Skeletal muscle tissue (tissue), 4 donors: ENCODE results near the gene GFOD1. TPM values are rescaled to one million over a fixed set of nuclear protein-coding genes. Genes with fewer than 3 reads are reported as not detected.

Source experiments
- H3K27ac ChIP-seq: one replicate; pipeline ENCODE4 v1.7.0; 2013; ENCODE audit warnings: mild to moderate bottlenecking, low read depth, low read length, inconsistent platforms
- H3K27me3 ChIP-seq, 3 donors: one replicate each; pipeline ENCODE4 v1.7.0; 2013; ENCODE audit warnings: low read length in 3 of 3; ENCODE audit not compliant: control insufficient read depth in 3 of 3, insufficient read depth in 3 of 3
- H3K36me3 ChIP-seq, 3 donors: one replicate each; pipeline ENCODE4 v1.7.0; 2013; ENCODE audit warnings: low read length in 3 of 3; ENCODE audit not compliant: control insufficient read depth in 3 of 3, insufficient read depth in 3 of 3
- H3K4me1 ChIP-seq, 3 donors: one replicate each; pipeline ENCODE4 v1.7.0; 2013; ENCODE audit warnings: low read length in 3 of 3, mild to moderate bottlenecking in 3 of 3; ENCODE audit not compliant: control insufficient read depth in 3 of 3, insufficient read depth in 3 of 3
- H3K4me3 ChIP-seq, 3 donors: one replicate each; pipeline ENCODE4 v1.7.0; 2013; ENCODE audit warnings: low read length in 3 of 3
- H3K9ac ChIP-seq, 3 donors: one replicate each; pipeline ENCODE4 v1.7.0; 2013; ENCODE audit warnings: low read length in 3 of 3, mild to moderate bottlenecking in 3 of 3, moderate library complexity in 2 of 3, low read depth in 1 of 3
- H3K9me3 ChIP-seq, 3 donors: one replicate each; pipeline ENCODE4 v1.7.0; 2013; ENCODE audit warnings: low read length in 3 of 3; ENCODE audit not compliant: control insufficient read depth in 3 of 3
- total RNA-seq: library from RNA; depleted of rRNA; stranded (reverse); fragments of >200 nt; gene quantifications from one replicate; pipeline ENCODE4 v1.2.3, GENCODE V29; 2014
- donor health status: Osteomylitis.

GFOD1 gene
- total RNA-seq, 1 donor from 2014 or later = 6.3 TPM

DNA sequence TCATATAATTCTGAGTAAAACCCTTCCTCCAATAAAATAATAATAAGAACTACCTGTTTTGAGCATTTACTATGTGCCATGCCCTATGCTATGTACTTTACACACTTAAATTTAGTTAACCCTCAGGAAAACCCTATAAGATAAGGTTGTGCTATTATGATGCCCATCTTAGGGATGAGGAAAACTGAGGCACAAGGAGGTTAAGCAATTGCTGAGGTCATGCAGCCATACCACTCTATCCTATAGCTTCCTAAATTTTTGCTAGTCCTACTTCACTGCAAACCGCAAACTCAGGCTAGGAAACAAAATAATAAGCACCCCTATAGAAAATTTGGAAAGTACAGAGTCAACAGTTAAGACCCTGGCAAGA lies 38.9 kb upstream of the GFOD1 start:
- Histone ChIP-seq H3K36me3 (no peaks in the 10 kb centered on the region), H3K27ac (peak overlapping the region; percentile 89), H3K4me1 (peaks cover 16 to 46% (median 30%) of the 10 kb centered on the region in 3 donors), H3K9me3 (no peaks in the 10 kb centered on the region), H3K9ac (peak overlapping the region in 1 of 3 donors; percentile 66), H3K4me3 (peak overlapping the region in 1 of 3 donors; percentile 4), H3K27me3 (no peaks in the 10 kb centered on the region)

- Histone ChIP-seq H3K9ac (peak overlapping the region in 2 of 3 donors; percentile 71 to 74), H3K27ac (peak overlapping the region; percentile 89)
Observed at GRCh38 chr6:13524801-13525508, 37.6 kb upstream of the GFOD1 start.

GRCh38 chr6:13523826-13524622 lies 36.6 kb upstream of the GFOD1 start:
- H3K9ac ChIP-seq = peak overlapping the region; percentile 63 to 74 (median 71)
- no peaks in the 10 kb centered on the region for H3K9me3 ChIP-seq
- peak overlapping the region; percentile 89 for H3K27ac ChIP-seq
- H3K4me1 ChIP-seq = peaks cover 16 to 46% (median 30%) of the 10 kb centered on the region in 3 donors
- peak overlapping the region in 2 of 3 donors; percentile 29 to 44 for H3K4me3 ChIP-seq
- no peaks in the 10 kb centered on the region for H3K36me3 ChIP-seq
- no peaks in the 10 kb centered on the region for H3K27me3 ChIP-seq

More at GRCh38 chr6:13524801-13525508, 37.6 kb upstream of the GFOD1 start:
- no peaks in the 10 kb centered on the region for H3K36me3 ChIP-seq
- peaks cover 16 to 46% (median 30%) of the 10 kb centered on the region in 3 donors for H3K4me1 ChIP-seq
- H3K27me3 ChIP-seq = no peaks in the 10 kb centered on the region
- no peaks in the 10 kb centered on the region for H3K9me3 ChIP-seq
- H3K4me3 ChIP-seq = no peak overlapping the region

DNA sequence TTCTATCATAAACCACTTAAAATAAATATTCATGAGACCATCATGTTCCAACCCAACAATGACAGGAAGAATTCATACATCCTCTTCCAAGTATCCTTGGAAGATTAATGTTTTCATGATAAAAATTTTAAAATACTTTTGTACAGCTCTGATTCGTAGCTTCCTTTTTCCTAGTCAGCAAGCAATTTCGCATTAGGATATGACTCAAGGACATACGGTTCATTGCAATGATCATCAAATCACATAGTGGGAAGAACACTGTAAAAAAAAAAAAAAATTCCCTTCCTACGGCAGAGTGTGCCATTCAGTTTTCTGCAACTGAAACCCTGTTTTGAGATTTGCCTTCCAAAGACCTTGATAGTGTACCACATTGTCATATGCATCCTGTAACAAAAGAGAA lies 35.3 kb upstream of the GFOD1 start:
- Histone ChIP-seq H3K9ac (no peak overlapping the region), H3K4me3 (no peak overlapping the region), H3K36me3 (no peaks in the 10 kb centered on the region), H3K27ac (no peak overlapping the region), H3K27me3 (no peaks in the 10 kb centered on the region), H3K9me3 (no peaks in the 10 kb centered on the region), H3K4me1 (peaks cover 16 to 43% (median 30%) of the 10 kb centered on the region in 3 donors)

- Histone ChIP-seq H3K4me1 (peaks cover 7 to 17% (median 13%) of the 10 kb centered on the region in 3 donors), H3K9ac (no peak overlapping the region), H3K27ac (no peak overlapping the region), H3K4me3 (no peak overlapping the region), H3K9me3 (no peaks in the 10 kb centered on the region), H3K27me3 (no peaks in the 10 kb centered on the region), H3K36me3 (no peaks in the 10 kb centered on the region)
Observed at GRCh38 chr6:13519839-13520238, 32.4 kb upstream of the GFOD1 start.

DNA sequence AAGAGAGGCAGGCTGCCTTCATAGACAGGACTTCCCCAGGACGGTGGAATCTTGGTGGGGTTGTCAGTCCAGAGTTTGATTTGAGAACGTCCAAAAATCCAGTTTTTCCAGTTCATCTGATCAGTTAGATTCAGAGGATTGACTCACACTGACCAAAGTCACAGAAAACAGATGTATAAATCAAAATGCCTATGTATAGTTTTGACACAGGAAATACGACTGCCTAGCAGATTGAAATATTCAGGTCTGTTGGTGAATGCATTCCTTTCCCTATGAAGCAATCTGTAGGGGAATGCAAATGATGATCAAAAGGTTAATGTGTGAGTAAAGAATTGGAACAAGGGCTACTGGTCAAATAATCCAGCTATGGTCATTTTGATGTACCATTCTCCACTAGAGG lies 29.7 kb upstream of the GFOD1 start:
- Histone ChIP-seq H3K4me3 (no peak overlapping the region), H3K27me3 (no peaks in the 10 kb centered on the region), H3K4me1 (no peaks in the 10 kb centered on the region), H3K36me3 (no peaks in the 10 kb centered on the region), H3K27ac (no peak overlapping the region), H3K9me3 (no peaks in the 10 kb centered on the region), H3K9ac (no peak overlapping the region)

- Histone ChIP-seq H3K36me3 (no peaks in the 10 kb centered on the region), H3K27me3 (no peaks in the 10 kb centered on the region), H3K4me1 (peaks cover 0 to 3% (median 0%) of the 10 kb centered on the region in 3 donors), H3K9ac (no peak overlapping the region), H3K27ac (no peak overlapping the region), H3K9me3 (no peaks in the 10 kb centered on the region), H3K4me3 (no peak overlapping the region)
Observed at GRCh38 chr6:13515912-13516311, 28.5 kb upstream of the GFOD1 start.

DNA sequence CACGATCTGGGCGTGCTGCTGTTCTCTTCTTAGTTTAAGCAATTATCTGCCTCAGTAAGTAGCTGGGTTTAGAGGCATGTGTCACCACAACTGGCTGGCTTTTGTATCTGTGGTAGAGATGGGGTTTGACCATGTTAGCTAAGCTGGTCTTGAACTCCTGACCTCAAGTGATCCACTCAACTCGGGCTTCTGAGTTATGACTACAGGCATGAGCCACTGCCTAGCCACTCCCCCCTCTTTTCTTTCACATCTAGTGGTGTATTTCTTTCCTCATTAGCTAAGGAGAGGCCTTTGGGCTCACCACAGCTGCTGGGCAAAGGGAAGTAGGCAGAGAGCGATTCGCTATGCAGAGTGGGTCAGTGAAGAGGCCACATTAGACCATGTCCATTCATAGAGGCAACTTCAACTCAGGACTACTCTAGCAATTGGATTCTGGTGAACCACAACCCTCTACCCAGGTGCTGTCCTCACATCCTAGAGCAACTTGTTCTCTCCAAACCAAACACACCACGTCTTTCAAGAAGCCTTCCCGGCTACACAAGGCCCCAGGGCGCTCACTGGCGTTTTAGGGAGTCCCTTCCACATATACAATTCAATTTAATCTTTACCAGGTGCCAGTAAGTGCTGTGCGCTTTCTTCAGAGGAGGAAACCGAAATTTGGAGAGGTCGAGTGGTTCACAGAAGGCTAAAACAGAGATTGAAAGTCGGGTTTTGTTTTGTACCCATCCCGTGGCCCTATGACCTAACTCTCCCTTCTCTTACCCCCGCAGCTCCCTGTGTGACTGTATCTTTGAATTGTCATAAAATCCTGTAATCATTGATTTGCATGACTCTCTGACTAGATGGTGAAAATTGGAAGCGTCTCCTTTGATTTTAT lies 26.5 kb upstream of the GFOD1 start:
- Histone ChIP-seq H3K27ac (no peak overlapping the region), H3K9ac (no peak overlapping the region), H3K27me3 (no peaks in the 10 kb centered on the region), H3K9me3 (no peaks in the 10 kb centered on the region), H3K36me3 (no peaks in the 10 kb centered on the region), H3K4me3 (no peak overlapping the region), H3K4me1 (peaks cover 0 to 3% (median under 1%) of the 10 kb centered on the region in 3 donors)

DNA sequence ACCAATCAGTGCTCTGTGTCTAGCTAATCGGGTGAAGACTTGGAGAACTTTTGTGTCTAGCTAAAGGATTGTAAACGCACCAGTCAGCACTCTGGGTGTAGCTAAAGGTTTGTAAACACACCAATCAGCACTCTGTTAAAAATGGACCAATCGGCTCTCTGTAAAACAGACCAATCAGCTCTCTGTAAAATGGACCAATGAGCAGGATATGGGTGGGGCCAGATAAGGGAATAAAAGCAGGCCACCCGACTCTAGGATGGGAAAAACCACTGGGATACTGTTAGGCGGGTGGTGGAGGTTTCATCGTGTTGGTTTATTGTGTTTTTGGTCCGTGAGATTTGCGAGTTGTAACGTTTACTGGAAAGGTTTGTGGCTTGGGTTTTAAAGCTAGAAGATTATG lies 25.5 kb upstream of the GFOD1 start:
- H3K9ac ChIP-seq = no peak overlapping the region
- peaks cover 0 to 4% (median 3%) of the 10 kb centered on the region in 3 donors for H3K4me1 ChIP-seq
- H3K9me3 ChIP-seq = no peaks in the 10 kb centered on the region
- H3K4me3 ChIP-seq = no peak overlapping the region
- H3K27ac ChIP-seq = no peak overlapping the region
- H3K36me3 ChIP-seq = no peaks in the 10 kb centered on the region
- no peaks in the 10 kb centered on the region for H3K27me3 ChIP-seq
